DND-41 (cell line): ENCODE data around the gene CC2D2B.
A peak's percentile ranks its signal among the peaks of the same experiment; 100 is the strongest.

Source experiments
- ATAC-seq: fragments of 200-7000 bp; cut with Tn5 transposase; 3 replicates; pipeline ENCODE4 v1.9.1; 2021; ENCODE audit warnings: low read depth; ENCODE audit not compliant: insufficient read depth
- DNase-seq: peaks from one replicate; pipeline ENCODE4 v3.0.0-alpha.2; 2020
- H2AFZ ChIP-seq: 2 replicates; pipeline ENCODE4 v1.6.0; 2012; ENCODE audit warnings: low read depth, low read length
- H3K27ac ChIP-seq: 2 replicates; pipeline ENCODE4 v1.5.1; 2012; ENCODE audit warnings: low read length, inconsistent platforms
- H3K27me3 ChIP-seq: fragments of 200-600 bp; sonication (generic); 2 replicates; pipeline ENCODE4 v1.6.0; 2012; ENCODE audit warnings: low read length, mild to moderate bottlenecking, inconsistent platforms; ENCODE audit not compliant: insufficient read depth, poor library complexity
- H3K36me3 ChIP-seq: 2 replicates; pipeline ENCODE4 v1.5.1; 2012; ENCODE audit warnings: low read length, inconsistent platforms; ENCODE audit not compliant: insufficient read depth
- H3K4me1 ChIP-seq: 2 replicates; pipeline ENCODE4 v1.5.1; 2012; ENCODE audit warnings: mild to moderate bottlenecking, low read length; ENCODE audit not compliant: insufficient read depth
- H3K4me2 ChIP-seq: 2 replicates; pipeline ENCODE4 v1.6.0; 2012; ENCODE audit warnings: mild to moderate bottlenecking, moderate library complexity, low read length, inconsistent platforms; ENCODE audit not compliant: insufficient read depth
- H3K4me3 ChIP-seq, 2 experiments: fragments of 200-600 bp in 1 of 2; shearing (Covaris generic) in 1 of 2; 2 replicates each; pipeline ENCODE4 v1.5.1; 2012 to 2016; ENCODE audit warnings: inconsistent platforms in 2 of 2, low read length in 2 of 2, mild to moderate bottlenecking in 2 of 2, low read depth in 1 of 2, moderate library complexity in 1 of 2
- H3K79me2 ChIP-seq: 2 replicates; pipeline ENCODE4 v1.6.0; 2012; ENCODE audit warnings: low read length, inconsistent platforms; ENCODE audit not compliant: insufficient read depth
- H3K9ac ChIP-seq: 2 replicates; pipeline ENCODE4 v1.6.0; 2012; ENCODE audit warnings: low read depth, mild to moderate bottlenecking, inconsistent platforms, low read length, moderate library complexity
- H3K9me3 ChIP-seq: 2 replicates; pipeline ENCODE4 v1.5.1; 2012; ENCODE audit warnings: low read length, moderate library complexity, mild to moderate bottlenecking, inconsistent platforms; ENCODE audit not compliant: insufficient read depth, severe bottlenecking
- H4K20me1 ChIP-seq: 2 replicates; pipeline ENCODE4 v1.6.0; 2012; ENCODE audit warnings: low read length; ENCODE audit not compliant: insufficient read depth
- CTCF ChIP-seq: IDR thresholded peaks from 2 replicates; pipeline ENCODE4 v1.5.1; 2012; ENCODE audit warnings: borderline replicate concordance, low read length, moderate library complexity, mild to moderate bottlenecking; ENCODE audit not compliant: poor library complexity, severe bottlenecking; ENCODE audit errors: extremely low read depth
- EZH2 ChIP-seq: IDR thresholded peaks from 3 replicates; pipeline ENCODE4 v1.6.1; 2012; ENCODE audit warnings: borderline replicate concordance, low read depth, mild to moderate bottlenecking, moderate library complexity, low read length, inconsistent platforms; ENCODE audit not compliant: severe bottlenecking

Gene CC2D2B

GRCh38 chr10:95864906-95865813 is 42.6 kb upstream of the CC2D2B start:
- Histone ChIP-seq H3K4me2 (no peak overlapping the region), H3K4me3 (no peak overlapping the region), H3K4me1 (no peaks in the 10 kb centered on the region), H4K20me1 (no peaks in the 10 kb centered on the region), H3K27me3 (no peaks in the 10 kb centered on the region), H3K27ac (no peak overlapping the region), H3K36me3 (no peaks in the 10 kb centered on the region), H3K9me3 (no peaks in the 10 kb centered on the region), H3K9ac (no peak overlapping the region), H2AFZ (no peak overlapping the region), H3K79me2 (no peaks in the 10 kb centered on the region)
- peak; percentile 20 for DNase-seq
- ATAC-seq, result peak; percentile 74
- TF ChIP-seq EZH2 (no peak), CTCF (peak; percentile 58)

GRCh38 chr10:95865814-95866466 is 41.8 kb upstream of the CC2D2B start:
- Histone ChIP-seq H3K9me3 (no peaks in the 10 kb centered on the region), H4K20me1 (no peaks in the 10 kb centered on the region), H3K36me3 (no peaks in the 10 kb centered on the region), H3K4me3 (no peak overlapping the region), H2AFZ (no peak overlapping the region), H3K27ac (no peak overlapping the region), H3K4me1 (no peaks in the 10 kb centered on the region), H3K4me2 (no peak overlapping the region), H3K27me3 (no peaks in the 10 kb centered on the region), H3K9ac (no peak overlapping the region), H3K79me2 (no peaks in the 10 kb centered on the region)
- TF ChIP-seq EZH2, result no peak
- no peak for DNase-seq
- ATAC-seq, result no peak

DNA sequence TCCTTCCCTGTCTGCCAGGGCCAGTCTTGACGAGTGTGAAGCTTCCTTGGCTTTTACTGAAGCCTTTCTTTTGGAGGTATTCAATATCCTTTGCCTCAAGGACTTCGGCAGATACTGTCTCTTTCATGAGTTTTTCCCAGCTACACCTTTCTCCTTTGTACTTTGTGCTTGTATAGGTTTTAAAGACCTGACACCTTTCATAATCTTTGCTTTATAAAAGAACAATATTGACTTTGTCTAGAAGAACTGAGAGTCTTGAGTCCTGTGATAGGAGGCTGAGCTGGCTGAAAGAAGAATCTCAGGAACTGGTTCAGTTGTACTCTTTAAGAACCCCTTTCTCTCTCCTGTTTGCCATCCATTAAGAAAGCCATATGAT is 41.3 kb upstream of the CC2D2B start:
- ATAC-seq (no peak), DNase-seq (no peak)
- Histone ChIP-seq H3K27me3 (no peaks in the 10 kb centered on the region), H3K9me3 (no peaks in the 10 kb centered on the region), H3K79me2 (no peaks in the 10 kb centered on the region), H3K4me3 (no peak overlapping the region), H3K4me1 (no peaks in the 10 kb centered on the region), H4K20me1 (no peaks in the 10 kb centered on the region), H3K4me2 (no peak overlapping the region), H2AFZ (no peak overlapping the region), H3K9ac (no peak overlapping the region), H3K27ac (no peak overlapping the region), H3K36me3 (no peaks in the 10 kb centered on the region)
- TF ChIP-seq CTCF (no peak), EZH2 (no peak)

GRCh38 chr10:95867866-95868265 is 39.9 kb upstream of the CC2D2B start:
- DNase-seq, result peak; percentile 8
- Histone ChIP-seq H3K27ac (no peak overlapping the region), H3K4me2 (no peak overlapping the region), H3K9ac (no peak overlapping the region), H3K27me3 (no peaks in the 10 kb centered on the region), H3K36me3 (no peaks in the 10 kb centered on the region), H3K4me3 (no peak overlapping the region), H2AFZ (no peak overlapping the region), H4K20me1 (no peaks in the 10 kb centered on the region), H3K9me3 (no peaks in the 10 kb centered on the region), H3K79me2 (no peaks in the 10 kb centered on the region), H3K4me1 (no peaks in the 10 kb centered on the region)
- TF ChIP-seq CTCF, result no peak
- TF ChIP-seq EZH2, result no peak
- peak; percentile 77 for ATAC-seq
